Activated T-cell treated with anti-CD3 and anti-CD28 coated beads, Interleukin-2, amount 50 U/mL, for 24 hours (primary cell): ENCODE results near the gene TRIP13.

Experiments used
- DNase-seq: peaks from one replicate; pipeline ENCODE4 v3.0.0-alpha.2; 2020
- H3K27ac Mint-ChIP-seq: 2 replicates; pipeline ENCODE4 v1.8.0; 2020; ENCODE audit warnings: mild to moderate bottlenecking, mixed read lengths
- H3K27me3 Mint-ChIP-seq: 2 replicates; pipeline ENCODE4 v1.8.0; 2020; ENCODE audit warnings: mixed read lengths
- H3K36me3 Mint-ChIP-seq: 2 replicates; pipeline ENCODE4 v1.8.0; 2020; ENCODE audit warnings: low read depth, mixed read lengths
- H3K4me1 Mint-ChIP-seq: 2 replicates; pipeline ENCODE4 v1.8.0; 2020; ENCODE audit warnings: low read depth, mixed read lengths
- H3K4me3 Mint-ChIP-seq: 2 replicates; pipeline ENCODE4 v1.8.0; 2020; ENCODE audit warnings: mild to moderate bottlenecking, moderate library complexity, mixed read lengths
- H3K9me3 Mint-ChIP-seq: 2 replicates; pipeline ENCODE4 v1.8.0; 2020; ENCODE audit warnings: mixed read lengths

The TRIP13 gene

DNA sequence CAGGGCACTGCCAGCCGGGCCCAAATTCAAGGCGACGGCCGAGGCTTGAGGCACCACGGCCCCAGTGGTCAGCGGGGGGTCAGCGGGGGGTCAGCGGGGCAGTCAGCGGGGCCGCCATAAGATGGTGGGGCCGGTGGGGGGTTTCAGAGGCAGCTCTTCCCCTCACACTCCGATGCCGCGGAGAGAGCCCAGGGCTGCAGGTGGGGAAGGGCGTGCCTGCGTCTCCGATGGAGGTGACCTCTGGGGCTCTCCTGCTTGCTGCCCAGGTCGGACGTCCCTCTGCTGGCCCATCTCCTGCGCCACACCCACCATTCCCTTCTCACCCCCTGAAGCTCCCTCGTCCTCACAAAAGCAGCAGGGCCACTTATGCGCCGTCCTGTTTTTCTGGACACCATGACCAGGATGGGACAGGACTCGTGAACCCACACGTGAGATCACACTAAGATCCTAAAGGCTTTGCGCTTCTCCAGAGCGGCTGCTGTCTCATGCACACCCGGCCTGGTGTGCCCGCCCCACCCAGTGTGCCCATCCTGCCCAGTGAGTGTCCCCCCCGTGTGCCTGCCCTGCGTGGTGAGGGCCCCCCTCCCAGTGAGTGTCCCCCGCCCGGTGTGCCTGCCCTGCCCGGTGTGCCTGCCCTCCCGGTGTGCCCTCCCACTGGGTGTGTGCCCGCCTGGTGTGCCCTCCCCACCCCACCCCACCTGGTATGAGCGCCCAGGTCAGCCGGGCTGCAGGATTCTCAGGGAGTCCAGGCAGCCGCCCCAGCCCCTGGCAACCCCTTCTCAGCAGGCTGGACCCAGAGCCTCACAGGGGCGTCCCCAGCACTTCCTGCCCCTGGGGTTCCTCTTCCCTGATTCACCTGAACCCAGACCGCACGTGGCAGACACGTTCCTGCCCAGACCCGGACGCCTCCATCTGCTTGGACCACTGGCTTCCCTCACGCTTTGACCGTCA lies 67.2 kb downstream of the TRIP13 start:
- Mint-ChIP-seq H3K4me1 (peaks cover 56% of the 10 kb centered on the region), H3K4me3 (no peak overlapping the region)

GRCh38 chr5:960551-960950 lies 67.9 kb downstream of the TRIP13 start:
- peaks cover 43% of the 10 kb centered on the region for H3K27me3 Mint-ChIP-seq
- H3K27ac Mint-ChIP-seq: no peak overlapping the region
- peaks cover 55% of the 10 kb centered on the region for H3K4me1 Mint-ChIP-seq
- H3K9me3 Mint-ChIP-seq: no peaks in the 10 kb centered on the region
- H3K4me3 Mint-ChIP-seq: no peak overlapping the region
- H3K36me3 Mint-ChIP-seq: no peaks in the 10 kb centered on the region
- DNase-seq: no peak

More for the DNA sequence above, 67.2 kb downstream of the TRIP13 start:
- no peaks in the 10 kb centered on the region for H3K36me3 Mint-ChIP-seq
- H3K9me3 Mint-ChIP-seq: no peaks in the 10 kb centered on the region
- H3K27me3 Mint-ChIP-seq: peaks cover 42% of the 10 kb centered on the region
- H3K27ac Mint-ChIP-seq: no peak overlapping the region
- DNase-seq: no peak

GRCh38 chr5:961002-961710 lies 68.5 kb downstream of the TRIP13 start:
- Mint-ChIP-seq H3K9me3 (no peaks in the 10 kb centered on the region), H3K27me3 (peaks cover 43% of the 10 kb centered on the region), H3K4me1 (peaks cover 50% of the 10 kb centered on the region), H3K4me3 (no peak overlapping the region), H3K36me3 (no peaks in the 10 kb centered on the region), H3K27ac (no peak overlapping the region)
- no peak for DNase-seq

- no peak overlapping the region for H3K27ac Mint-ChIP-seq
- H3K4me1 Mint-ChIP-seq: peaks cover 44% of the 10 kb centered on the region
These were observed 69.1 kb downstream of the TRIP13 start for GRCh38 chr5:961711-962240.

DNA sequence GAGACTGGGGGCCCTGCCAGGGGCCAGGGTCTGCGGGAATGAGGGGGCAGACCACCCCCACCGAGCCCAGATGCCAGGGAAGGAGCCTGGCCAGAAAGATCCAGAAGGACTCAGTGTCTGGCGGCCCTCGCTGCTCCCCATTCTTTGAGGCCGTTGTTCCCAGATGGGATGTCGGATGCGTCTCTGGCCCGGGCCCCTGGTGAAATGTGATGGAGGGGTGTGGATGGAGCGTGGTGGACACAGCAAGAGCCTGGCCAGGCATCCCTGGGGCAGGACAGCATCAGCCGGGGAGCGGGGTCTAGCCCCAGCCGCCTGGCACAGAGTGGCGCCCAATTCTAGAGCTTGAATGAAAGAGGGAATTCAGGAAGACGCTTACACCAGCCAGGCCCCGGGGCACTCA lies 69.7 kb downstream of the TRIP13 start:
- Mint-ChIP-seq H3K4me1 (peaks cover 38% of the 10 kb centered on the region), H3K36me3 (no peaks in the 10 kb centered on the region), H3K4me3 (no peak overlapping the region), H3K27me3 (peaks cover 44% of the 10 kb centered on the region), H3K27ac (no peak overlapping the region), H3K9me3 (no peaks in the 10 kb centered on the region)
- DNase-seq: no peak

More at GRCh38 chr5:961711-962240, 69.1 kb downstream of the TRIP13 start:
- H3K36me3 Mint-ChIP-seq: no peaks in the 10 kb centered on the region
- H3K4me3 Mint-ChIP-seq: no peak overlapping the region
- no peak for DNase-seq
- H3K9me3 Mint-ChIP-seq: no peaks in the 10 kb centered on the region
- peaks cover 42% of the 10 kb centered on the region for H3K27me3 Mint-ChIP-seq

- no peak overlapping the region for H3K27ac Mint-ChIP-seq
- DNase-seq: no peak
- H3K27me3 Mint-ChIP-seq: peaks cover 47% of the 10 kb centered on the region
- no peaks in the 10 kb centered on the region for H3K9me3 Mint-ChIP-seq
- no peak overlapping the region for H3K4me3 Mint-ChIP-seq
- H3K4me1 Mint-ChIP-seq: peaks cover 34% of the 10 kb centered on the region
- no peaks in the 10 kb centered on the region for H3K36me3 Mint-ChIP-seq
These were observed 70.1 kb downstream of the TRIP13 start for GRCh38 chr5:962801-963200.

DNA sequence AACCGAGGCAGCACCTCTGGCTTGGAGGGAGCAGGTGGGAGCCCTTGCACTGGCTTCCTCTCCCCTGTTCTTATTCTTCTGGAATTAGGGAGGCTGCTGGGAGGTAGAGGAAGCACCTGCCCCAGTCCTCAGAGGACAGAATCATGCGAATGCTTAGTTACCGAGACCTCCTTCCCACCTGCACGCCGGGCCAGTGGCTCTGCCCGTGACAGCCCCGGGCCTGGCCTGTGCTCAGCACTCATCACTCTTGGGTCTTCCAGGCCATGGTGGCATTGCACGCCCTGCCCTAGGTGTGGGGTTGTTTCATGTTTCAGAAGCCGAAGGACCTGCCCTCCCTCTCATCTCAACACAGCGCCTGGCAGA lies 70.6 kb downstream of the TRIP13 start:
- H3K4me3 Mint-ChIP-seq: peak overlapping the region; percentile 69
- H3K36me3 Mint-ChIP-seq: no peaks in the 10 kb centered on the region

GRCh38 chr5:963673-964531 lies 71.2 kb downstream of the TRIP13 start:
- Mint-ChIP-seq H3K4me3 (peak overlapping the region; percentile 69), H3K27ac (peak overlapping the region; percentile 90), H3K9me3 (no peaks in the 10 kb centered on the region), H3K27me3 (peaks cover 52% of the 10 kb centered on the region), H3K36me3 (no peaks in the 10 kb centered on the region), H3K4me1 (peaks cover 32% of the 10 kb centered on the region)
- DNase-seq: peak; percentile 64

More for the DNA sequence above, 70.6 kb downstream of the TRIP13 start:
- H3K4me1 Mint-ChIP-seq: peaks cover 30% of the 10 kb centered on the region
- peaks cover 47% of the 10 kb centered on the region for H3K27me3 Mint-ChIP-seq
- DNase-seq: no peak
- H3K27ac Mint-ChIP-seq: peak overlapping the region; percentile 90
- no peaks in the 10 kb centered on the region for H3K9me3 Mint-ChIP-seq

- Mint-ChIP-seq H3K27ac (no peak overlapping the region), H3K4me3 (peak overlapping the region; percentile 36), H3K4me1 (peaks cover 40% of the 10 kb centered on the region), H3K27me3 (peaks cover 59% of the 10 kb centered on the region), H3K36me3 (no peaks in the 10 kb centered on the region), H3K9me3 (no peaks in the 10 kb centered on the region)
- no peak for DNase-seq
These were observed 72.1 kb downstream of the TRIP13 start for GRCh38 chr5:964821-965220.

GRCh38 chr5:965604-966344 lies 73.1 kb downstream of the TRIP13 start:
- no peak overlapping the region for H3K4me3 Mint-ChIP-seq
- peaks cover 37% of the 10 kb centered on the region for H3K4me1 Mint-ChIP-seq
- DNase-seq: no peak
- H3K9me3 Mint-ChIP-seq: no peaks in the 10 kb centered on the region
- no peaks in the 10 kb centered on the region for H3K36me3 Mint-ChIP-seq
- peaks cover 61% of the 10 kb centered on the region for H3K27me3 Mint-ChIP-seq
- H3K27ac Mint-ChIP-seq: no peak overlapping the region

DNA sequence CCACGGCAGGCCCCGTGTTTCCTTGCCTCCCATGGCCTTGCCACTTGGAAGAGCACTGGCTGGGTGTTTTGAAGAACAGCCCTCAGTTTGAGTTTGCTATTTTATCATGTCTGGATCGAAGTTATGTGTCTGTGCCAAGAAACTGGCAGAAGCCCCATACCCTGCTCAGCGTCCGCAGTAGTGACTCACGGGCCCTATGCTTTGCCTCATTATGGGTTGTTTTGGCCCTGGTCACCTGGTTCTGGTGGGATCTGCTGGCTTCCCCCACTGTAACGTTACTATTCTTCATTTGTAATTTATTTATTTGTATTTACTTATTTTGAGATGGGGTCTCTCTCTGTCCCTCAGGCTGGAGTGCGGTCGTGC lies 73.6 kb downstream of the TRIP13 start:
- peaks cover 61% of the 10 kb centered on the region for H3K27me3 Mint-ChIP-seq
- DNase-seq: no peak
- no peaks in the 10 kb centered on the region for H3K36me3 Mint-ChIP-seq
- H3K27ac Mint-ChIP-seq: no peak overlapping the region
- peaks cover 37% of the 10 kb centered on the region for H3K4me1 Mint-ChIP-seq
- H3K9me3 Mint-ChIP-seq: no peaks in the 10 kb centered on the region
- no peak overlapping the region for H3K4me3 Mint-ChIP-seq

- Mint-ChIP-seq H3K9me3 (no peaks in the 10 kb centered on the region), H3K4me3 (no peak overlapping the region), H3K27ac (no peak overlapping the region), H3K4me1 (peaks cover 37% of the 10 kb centered on the region), H3K27me3 (peaks cover 67% of the 10 kb centered on the region), H3K36me3 (no peaks in the 10 kb centered on the region)
- DNase-seq: no peak
These were observed 74.3 kb downstream of the TRIP13 start for GRCh38 chr5:966941-967340.
